Testis (tissue), 2 donors: ENCODE data around the gene MAPK6.

Source experiments
- CTCF ChIP-seq, 3 experiments: fragments of 450-650 bp in 2 of 3; fragments of 200-600 bp in 1 of 3; sonication (generic) in 1 of 3; IDR thresholded peaks; one replicate each; pipeline ENCODE4 v1.5.1; 2016 to 2019; ENCODE audit warnings: antibody characterized with exemption in 3 of 3, mild to moderate bottlenecking in 2 of 3, moderate library complexity in 1 of 3
- POLR2A ChIP-seq: fragments of 450-650 bp; IDR thresholded peaks from one replicate; pipeline ENCODE4 v1.6.1; 2017; ENCODE audit warnings: antibody characterized with exemption, mild to moderate bottlenecking, moderate library complexity

GRCh38 chr15:52068004-52068615, 49.1 kb downstream of the MAPK6 start:
- TF ChIP-seq CTCF (IDR thresholded peaks at IDR 0.05) = no peak
- TF ChIP-seq POLR2A = no peak
